Measurements from ENCODE around the gene VPS9D1.

DNA sequence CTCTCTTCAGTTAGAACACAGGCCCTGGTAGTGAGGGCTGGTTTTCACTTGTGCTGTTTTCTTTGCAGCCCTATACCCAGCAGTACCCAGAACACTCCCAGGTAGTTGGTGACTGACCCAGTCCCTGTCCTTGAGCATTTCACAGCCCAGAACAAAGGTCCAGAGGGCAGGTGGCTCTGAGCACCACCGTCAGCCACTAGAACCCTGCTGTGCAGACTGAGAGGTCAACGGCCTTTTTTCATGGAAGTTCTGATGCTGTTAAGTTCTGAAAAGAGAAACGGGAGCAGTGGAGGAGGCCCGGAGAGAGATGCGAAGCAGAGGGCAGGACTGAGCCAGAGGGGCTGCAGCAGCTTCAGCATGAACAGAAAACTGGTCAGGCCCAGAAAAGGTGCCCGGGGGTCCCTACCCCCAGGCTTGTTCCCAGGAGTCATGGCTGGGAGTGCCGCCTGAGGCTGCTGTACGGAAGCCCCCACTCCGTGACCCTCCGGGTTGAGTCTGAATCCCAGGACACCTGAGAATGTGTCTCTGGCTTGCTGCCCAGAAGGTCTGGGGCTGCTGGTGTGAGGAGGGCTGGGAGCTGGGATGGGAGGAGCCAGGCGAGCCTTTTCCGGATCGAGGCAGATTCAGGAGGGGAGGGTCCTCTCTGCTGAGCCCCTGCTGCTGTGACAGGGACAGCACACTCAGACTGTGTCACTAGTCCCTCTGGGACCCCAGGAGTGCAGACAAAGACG is 9.3 kb upstream of the VPS9D1 start:
- TF ChIP-seq, protein P1, sequence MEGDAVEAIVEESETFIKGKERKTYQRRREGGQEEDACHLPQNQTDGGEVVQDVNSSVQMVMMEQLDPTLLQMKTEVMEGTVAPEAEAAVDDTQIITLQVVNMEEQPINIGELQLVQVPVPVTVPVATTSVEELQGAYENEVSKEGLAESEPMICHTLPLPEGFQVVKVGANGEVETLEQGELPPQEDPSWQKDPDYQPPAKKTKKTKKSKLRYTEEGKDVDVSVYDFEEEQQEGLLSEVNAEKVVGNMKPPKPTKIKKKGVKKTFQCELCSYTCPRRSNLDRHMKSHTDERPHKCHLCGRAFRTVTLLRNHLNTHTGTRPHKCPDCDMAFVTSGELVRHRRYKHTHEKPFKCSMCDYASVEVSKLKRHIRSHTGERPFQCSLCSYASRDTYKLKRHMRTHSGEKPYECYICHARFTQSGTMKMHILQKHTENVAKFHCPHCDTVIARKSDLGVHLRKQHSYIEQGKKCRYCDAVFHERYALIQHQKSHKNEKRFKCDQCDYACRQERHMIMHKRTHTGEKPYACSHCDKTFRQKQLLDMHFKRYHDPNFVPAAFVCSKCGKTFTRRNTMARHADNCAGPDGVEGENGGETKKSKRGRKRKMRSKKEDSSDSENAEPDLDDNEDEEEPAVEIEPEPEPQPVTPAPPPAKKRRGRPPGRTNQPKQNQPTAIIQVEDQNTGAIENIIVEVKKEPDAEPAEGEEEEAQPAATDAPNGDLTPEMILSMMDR (IDR thresholded peaks at IDR 0.05): no peak
- TF ChIP-seq POLR2A (IDR thresholded peaks at IDR 0.05) (no peak), EP300 (IDR thresholded peaks at IDR 0.05) (no peak)

Data from ovary (tissue), 3 donors.